GM23338 (cell line): ENCODE data around the gene SPINK14. TPM values are rescaled to one million over a fixed set of nuclear protein-coding genes. Genes with fewer than 3 reads are reported as not detected.

ENCODE experiments used
- ATAC-seq: fragments of 200-7000 bp; cut with Tn5 transposase; 3 replicates; pipeline ENCODE4 v1.9.1; 2020
- DNase-seq: peaks from one replicate; pipeline ENCODE4 v3.0.0-alpha.2; 2015; ENCODE audit warnings: low spot score
- H2AFZ ChIP-seq: fragments of 200-600 bp; sonication (generic); 2 replicates; pipeline ENCODE4 v1.8.0; 2016; ENCODE audit warnings: antibody characterized with exemption, mild to moderate bottlenecking, moderate library complexity
- H3F3A ChIP-seq: fragments of 200-600 bp; sonication (generic); replicated peaks from 2 replicates; pipeline ENCODE4 v1.8.0; 2017; ENCODE audit warnings: antibody characterized with exemption, mixed run types, low read depth
- H3K27ac ChIP-seq: fragments of 200-600 bp; sonication (generic); 2 replicates; pipeline ENCODE4 v1.6.1; 2016; ENCODE audit warnings: low read depth
- H3K27me3 ChIP-seq: fragments of 200-600 bp; sonication (generic); 2 replicates; pipeline ENCODE4 v1.8.0; 2016; ENCODE audit warnings: mild to moderate bottlenecking, mixed run types, moderate library complexity; ENCODE audit not compliant: insufficient read depth
- H3K36me3 ChIP-seq: fragments of 200-600 bp; sonication (generic); 2 replicates; pipeline ENCODE4 v1.8.0; 2016; ENCODE audit warnings: mild to moderate bottlenecking; ENCODE audit not compliant: insufficient read depth
- H3K4me1 ChIP-seq: fragments of 200-600 bp; sonication (generic); 2 replicates; pipeline ENCODE4 v1.8.0; 2016; ENCODE audit warnings: mild to moderate bottlenecking, moderate library complexity; ENCODE audit not compliant: insufficient read depth
- H3K4me2 ChIP-seq: fragments of 200-600 bp; sonication (generic); 2 replicates; pipeline ENCODE4 v1.7.1; 2017; ENCODE audit warnings: mixed run types
- H3K4me3 ChIP-seq: fragments of 200-600 bp; sonication (generic); 2 replicates; pipeline ENCODE4 v1.6.1; 2016; ENCODE audit warnings: mixed run types
- H3K79me2 ChIP-seq: fragments of 200-600 bp; sonication (generic); replicated peaks from 2 replicates; pipeline ENCODE4 v1.8.0; 2017; ENCODE audit warnings: mild to moderate bottlenecking; ENCODE audit not compliant: insufficient read depth
- H3K9me2 ChIP-seq: fragments of 200-600 bp; sonication (generic); 2 replicates; pipeline ENCODE4 v1.8.0; 2017; ENCODE audit not compliant: insufficient read depth
- H4K20me1 ChIP-seq: fragments of 200-600 bp; sonication (generic); replicated peaks from 2 replicates; pipeline ENCODE4 v1.8.0; 2017; ENCODE audit warnings: mild to moderate bottlenecking; ENCODE audit not compliant: insufficient read depth
- H3K27ac Mint-ChIP-seq: 2 replicates; pipeline ENCODE4 v1.8.0; 2020; ENCODE audit warnings: inconsistent platforms, mild to moderate bottlenecking, moderate library complexity, mixed read lengths
- H3K27me3 Mint-ChIP-seq: 3 replicates; pipeline ENCODE4 v1.8.0; 2022; ENCODE audit warnings: low read depth, mild to moderate bottlenecking, moderate library complexity, mixed read lengths, inconsistent platforms; ENCODE audit not compliant: insufficient read depth, poor library complexity
- H3K36me3 Mint-ChIP-seq: 3 replicates; pipeline ENCODE4 v1.8.0; 2021; ENCODE audit warnings: low read depth, mild to moderate bottlenecking, inconsistent platforms, moderate library complexity, mixed read lengths
- H3K4me1 Mint-ChIP-seq: 3 replicates; pipeline ENCODE4 v1.8.0; 2020; ENCODE audit warnings: mild to moderate bottlenecking, inconsistent platforms, mixed read lengths
- H3K4me3 Mint-ChIP-seq: 3 replicates; pipeline ENCODE4 v1.8.0; 2021; ENCODE audit warnings: moderate library complexity, mild to moderate bottlenecking, inconsistent platforms, mixed read lengths
- H3K9me3 Mint-ChIP-seq: 3 replicates; pipeline ENCODE4 v1.8.0; 2020; ENCODE audit warnings: moderate library complexity, mild to moderate bottlenecking, inconsistent platforms, mixed read lengths
- CREB1 ChIP-seq: fragments of 250-450 bp; sonication (Bioruptor Pico); IDR thresholded peaks from 2 replicates; pipeline ENCODE4 v1.5.0; 2020; ENCODE audit warnings: low read depth, mild to moderate bottlenecking, moderate library complexity
- CTCF ChIP-seq, 2 experiments: fragments of 200-600 bp in 1 of 2; sonication (generic) in 1 of 2; conservative IDR thresholded peaks; 2 replicates each; pipeline versions ENCODE4 v1.5.1 to v1.6.1; 2016 to 2017; ENCODE audit warnings: antibody characterized with exemption in 2 of 2, low read depth in 2 of 2, mild to moderate bottlenecking in 2 of 2, moderate library complexity in 1 of 2
- EZH2 ChIP-seq: fragments of 200-600 bp; sonication (generic); IDR thresholded peaks from one replicate; pipeline ENCODE4 v1.8.0; 2017; ENCODE audit warnings: antibody characterized with exemption, mild to moderate bottlenecking, low read depth; ENCODE audit not compliant: unreplicated experiment
- EZH2phosphoT487 ChIP-seq: fragments of 200-600 bp; sonication (generic); IDR thresholded peaks from one replicate; pipeline ENCODE4 v1.8.1; 2018; ENCODE audit warnings: antibody characterized with exemption; ENCODE audit not compliant: unreplicated experiment
- JUNB ChIP-seq: IDR thresholded peaks from one replicate; pipeline ENCODE4 v1.6.1; 2016; ENCODE audit warnings: antibody characterized with exemption; ENCODE audit not compliant: unreplicated experiment
- NANOG ChIP-seq: IDR thresholded peaks from 2 replicates; pipeline ENCODE4 v1.6.1; 2016; ENCODE audit warnings: antibody characterized with exemption, borderline replicate concordance
- POLR2AphosphoS5 ChIP-seq: IDR thresholded peaks from 2 replicates; pipeline ENCODE4 v1.6.1; 2016; ENCODE audit warnings: antibody characterized with exemption, low read depth
- STAT1 ChIP-seq: IDR thresholded peaks from one replicate; pipeline ENCODE4 v1.6.1; 2016; ENCODE audit warnings: antibody characterized with exemption; ENCODE audit not compliant: unreplicated experiment
- ZNF114 ChIP-seq: fragments of 250-450 bp; sonication (Bioruptor Pico); IDR thresholded peaks from 2 replicates; pipeline ENCODE4 v1.5.0; 2020; ENCODE audit warnings: mild to moderate bottlenecking, moderate library complexity
- ZNF331 ChIP-seq: fragments of 250-450 bp; sonication (Bioruptor Pico); IDR thresholded peaks from 2 replicates; pipeline ENCODE4 v1.5.0; 2020; ENCODE audit warnings: low read depth, mild to moderate bottlenecking, moderate library complexity
- ZNF462 ChIP-seq: fragments of 250-450 bp; sonication (Bioruptor Pico); IDR thresholded peaks from 2 replicates; pipeline ENCODE4 v1.5.0; 2020; ENCODE audit warnings: mild to moderate bottlenecking, moderate library complexity
- long read RNA-seq: library from polyadenylated mRNA; unstranded; transcript quantifications from one replicate; pipeline ENCODE4 v2.0.0, GENCODE V29; 2020; ENCODE audit not compliant: unreplicated experiment
- polyA plus RNA-seq: library from polyadenylated mRNA; unstranded; fragments of >200 nt; fragmentation: Nextera tagmentation; extraction: Ambion mirVana; gene quantifications from 2 replicates; pipeline ENCODE4 v1.2.1, GENCODE V29; 2016
- total RNA-seq: library from RNA; depleted of rRNA; stranded (reverse); fragments of >200 nt; shearing (Covaris generic); gene quantifications from 2 replicates; pipeline ENCODE4 v1.2.3, GENCODE V29; 2014; rRNA removed
- TF ChIP-seq, protein P1 (sequence below): IDR thresholded peaks from one replicate; pipeline ENCODE4 v1.6.1; 2018; ENCODE audit warnings: antibody characterized with exemption; ENCODE audit not compliant: unreplicated experiment

SPINK14 gene, protein sequence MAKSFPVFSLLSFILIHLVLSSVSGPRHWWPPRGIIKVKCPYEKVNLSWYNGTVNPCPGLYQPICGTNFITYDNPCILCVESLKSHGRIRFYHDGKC
- total RNA-seq (not detected in 2 replicates), polyA plus RNA-seq (not detected in 2 replicates)
- long read RNA-seq: 0 reads

GRCh38 chr5:148168246-148168645, at the start of gene SPINK14:
SPINK14 (plus strand) TSS chr5:148168546; CDS start chr5:148169733, 1,187 bp downstream.
- Mint-ChIP-seq H3K27me3 (peaks cover 2% of the 10 kb centered on the region), H3K27ac (no peak within 1 kb of the TSS), H3K9me3 (no peaks in the 10 kb centered on the region; the same call in 2 of the 3 replicates), H3K4me1 (no peaks in the 10 kb centered on the region), H3K4me3 (no peak within 1 kb of the TSS), H3K36me3 (peaks cover 2% of the 10 kb centered on the region; the same call in 1 of the 3 replicates)
- H2AFZ ChIP-seq: no peak within 1 kb of the TSS
- H3K4me3 ChIP-seq: no peak within 1 kb of the TSS
- H3K4me1 ChIP-seq: no peaks in the 10 kb centered on the region
- no peaks in the 10 kb centered on the region for H3K79me2 ChIP-seq
- H4K20me1 ChIP-seq: no peaks in the 10 kb centered on the region
- no peak within 1 kb of the TSS for H3K4me2 ChIP-seq
- DNase-seq (no peak), ATAC-seq (no peak)
- no peaks in the 10 kb centered on the region for H3K36me3 ChIP-seq
- no peaks in the 10 kb centered on the region for H3F3A ChIP-seq
- no peak within 1 kb of the TSS for H3K27ac ChIP-seq
- H3K27me3 ChIP-seq: no peaks in the 10 kb centered on the region
- TF ChIP-seq JUNB (no peak), ZNF462 (CRISPR knock-in tag) (no peak), EZH2 (no peak), STAT1 (no peak), NANOG (no peak), POLR2AphosphoS5 (no peak), ZNF331 (no peak), CTCF (conservative IDR thresholded peaks at IDR 0.05; ENCODE audit: low read depth in 2 of 2) (no peak), CREB1 (no peak), EZH2phosphoT487 (no peak), ZNF114 (no peak)
- TF ChIP-seq, protein P1, sequence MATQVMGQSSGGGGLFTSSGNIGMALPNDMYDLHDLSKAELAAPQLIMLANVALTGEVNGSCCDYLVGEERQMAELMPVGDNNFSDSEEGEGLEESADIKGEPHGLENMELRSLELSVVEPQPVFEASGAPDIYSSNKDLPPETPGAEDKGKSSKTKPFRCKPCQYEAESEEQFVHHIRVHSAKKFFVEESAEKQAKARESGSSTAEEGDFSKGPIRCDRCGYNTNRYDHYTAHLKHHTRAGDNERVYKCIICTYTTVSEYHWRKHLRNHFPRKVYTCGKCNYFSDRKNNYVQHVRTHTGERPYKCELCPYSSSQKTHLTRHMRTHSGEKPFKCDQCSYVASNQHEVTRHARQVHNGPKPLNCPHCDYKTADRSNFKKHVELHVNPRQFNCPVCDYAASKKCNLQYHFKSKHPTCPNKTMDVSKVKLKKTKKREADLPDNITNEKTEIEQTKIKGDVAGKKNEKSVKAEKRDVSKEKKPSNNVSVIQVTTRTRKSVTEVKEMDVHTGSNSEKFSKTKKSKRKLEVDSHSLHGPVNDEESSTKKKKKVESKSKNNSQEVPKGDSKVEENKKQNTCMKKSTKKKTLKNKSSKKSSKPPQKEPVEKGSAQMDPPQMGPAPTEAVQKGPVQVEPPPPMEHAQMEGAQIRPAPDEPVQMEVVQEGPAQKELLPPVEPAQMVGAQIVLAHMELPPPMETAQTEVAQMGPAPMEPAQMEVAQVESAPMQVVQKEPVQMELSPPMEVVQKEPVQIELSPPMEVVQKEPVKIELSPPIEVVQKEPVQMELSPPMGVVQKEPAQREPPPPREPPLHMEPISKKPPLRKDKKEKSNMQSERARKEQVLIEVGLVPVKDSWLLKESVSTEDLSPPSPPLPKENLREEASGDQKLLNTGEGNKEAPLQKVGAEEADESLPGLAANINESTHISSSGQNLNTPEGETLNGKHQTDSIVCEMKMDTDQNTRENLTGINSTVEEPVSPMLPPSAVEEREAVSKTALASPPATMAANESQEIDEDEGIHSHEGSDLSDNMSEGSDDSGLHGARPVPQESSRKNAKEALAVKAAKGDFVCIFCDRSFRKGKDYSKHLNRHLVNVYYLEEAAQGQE: no peak
- no peaks in the 10 kb centered on the region; the same call in 1 of the 2 replicates for H3K9me2 ChIP-seq
